COLO668 (cell line): Measurements from ENCODE around the gene SEC24A.
"Not testable (repeated sequence)": the region's sequence is repeated elsewhere in the genome, so short reads cannot be mapped to it uniquely, and the experiment has no call there.

Experiments
- DNase-seq: peaks from one replicate; lab custom pipeline; 2025; ENCODE audit not compliant: unreplicated experiment; lab: John Stamatoyannopoulos, UW

SEC24A gene

DNA sequence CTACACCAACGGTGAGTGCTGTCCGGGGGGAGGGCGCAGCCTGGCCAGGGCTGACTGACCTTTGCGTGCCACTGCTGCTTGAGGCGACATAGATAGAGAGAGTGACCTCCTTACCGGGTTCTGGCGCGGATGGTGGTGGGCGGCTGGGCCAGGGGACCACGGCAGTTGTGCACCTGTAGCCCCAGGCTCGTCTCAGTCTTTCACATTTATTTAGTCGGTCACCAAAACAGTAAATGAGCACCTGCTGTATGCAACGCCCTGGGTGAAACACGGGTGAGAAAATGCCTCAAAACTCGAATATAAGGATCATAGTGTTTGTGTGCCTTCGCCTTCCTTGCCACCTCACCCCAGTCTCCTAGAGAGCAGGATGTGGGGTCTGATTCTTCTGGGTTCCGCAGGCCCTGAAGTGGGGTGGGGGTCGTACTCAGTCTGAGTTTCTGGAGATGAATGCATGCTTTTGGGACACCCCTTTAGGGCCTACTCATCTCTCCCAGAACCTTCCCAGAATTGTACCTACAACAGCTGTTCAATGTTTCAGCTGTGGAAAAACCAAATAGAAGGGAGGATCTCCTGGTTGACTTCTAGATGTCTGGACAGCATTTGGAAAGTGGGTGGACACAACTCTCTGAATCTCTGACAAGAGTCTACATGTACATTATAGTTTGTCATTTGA, 714 bp downstream of the SEC24A start:
- no peak for DNase-seq

DNA sequence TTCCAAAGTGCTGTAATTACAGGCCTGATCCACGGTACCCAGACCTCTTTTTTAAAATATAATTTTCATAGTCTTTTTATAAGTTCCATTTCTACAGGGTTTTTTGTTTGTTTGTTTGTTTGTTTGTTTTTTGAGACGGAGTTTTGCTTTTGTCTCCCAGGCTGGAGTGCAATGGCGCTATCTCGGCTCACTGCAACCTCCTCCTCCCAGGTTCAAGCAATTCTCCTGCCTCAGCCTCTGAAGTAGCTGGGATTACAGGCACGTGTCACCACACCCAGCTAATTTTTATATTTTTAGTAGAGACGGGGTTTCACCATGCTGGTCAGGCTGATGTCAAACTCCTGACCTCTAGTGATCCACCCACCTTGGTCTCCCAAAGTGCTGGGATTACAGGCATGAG, 2.1 kb downstream of the SEC24A start:
- not testable (repeated sequence) for DNase-seq

DNA sequence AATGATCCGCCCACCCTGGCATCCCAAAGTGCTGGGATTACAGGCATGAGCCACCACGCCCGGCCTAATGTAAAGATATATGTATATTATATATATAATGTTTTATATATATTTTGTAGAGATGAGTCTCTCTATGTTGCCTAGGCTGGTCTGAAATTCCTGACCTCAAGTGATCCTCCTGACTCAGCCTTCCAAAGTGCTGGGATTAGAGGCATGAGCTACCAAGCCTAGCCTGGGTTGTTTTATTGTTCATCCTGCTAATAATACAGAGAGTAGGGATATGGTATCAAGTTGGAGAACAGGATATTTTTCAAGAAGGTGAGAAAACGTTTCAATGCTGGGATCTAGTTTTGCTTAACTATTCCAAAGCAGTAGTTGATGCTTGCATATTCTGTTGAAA, 2.9 kb downstream of the SEC24A start:
- DNase-seq: no peak

DNA sequence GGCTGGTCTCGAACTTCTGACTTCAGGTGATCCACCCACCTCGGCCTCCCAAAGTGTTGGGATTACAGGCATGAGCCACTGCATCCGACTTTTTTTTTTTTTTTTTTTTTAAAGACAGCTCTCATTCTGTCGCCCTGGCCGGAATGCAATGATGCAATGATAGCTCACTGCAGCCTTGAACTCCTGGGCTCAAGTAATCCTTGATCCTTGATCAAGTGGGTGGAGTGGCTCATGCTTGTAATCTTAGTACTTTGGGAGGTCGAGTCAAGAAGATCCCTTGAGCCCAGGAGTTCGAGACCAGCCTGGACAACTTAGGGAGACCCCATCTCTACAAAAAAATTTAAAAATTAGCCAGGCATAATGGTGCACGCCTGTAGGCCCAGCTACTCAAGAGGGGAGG, 8.1 kb downstream of the SEC24A start:
- DNase-seq: no peak

DNA sequence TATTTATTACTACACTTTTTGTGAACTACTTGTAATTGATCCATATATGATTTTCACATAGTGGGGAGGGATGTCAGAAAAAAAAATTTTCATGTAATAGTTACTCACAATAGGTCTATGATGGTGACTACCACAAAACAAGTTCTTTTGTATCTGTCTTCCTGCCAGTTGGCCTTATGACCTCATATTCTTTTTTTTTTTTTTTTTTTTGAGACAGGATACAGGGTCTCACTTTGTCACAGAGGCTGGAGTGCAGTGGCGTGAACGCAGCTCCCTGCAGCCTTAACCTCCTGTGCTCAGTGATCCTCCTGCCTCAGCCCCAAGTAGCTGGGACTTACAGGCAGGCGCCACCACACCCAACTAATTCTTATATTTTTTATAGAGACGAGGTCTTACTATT, 10.9 kb downstream of the SEC24A start:
- DNase-seq: no peak

DNA sequence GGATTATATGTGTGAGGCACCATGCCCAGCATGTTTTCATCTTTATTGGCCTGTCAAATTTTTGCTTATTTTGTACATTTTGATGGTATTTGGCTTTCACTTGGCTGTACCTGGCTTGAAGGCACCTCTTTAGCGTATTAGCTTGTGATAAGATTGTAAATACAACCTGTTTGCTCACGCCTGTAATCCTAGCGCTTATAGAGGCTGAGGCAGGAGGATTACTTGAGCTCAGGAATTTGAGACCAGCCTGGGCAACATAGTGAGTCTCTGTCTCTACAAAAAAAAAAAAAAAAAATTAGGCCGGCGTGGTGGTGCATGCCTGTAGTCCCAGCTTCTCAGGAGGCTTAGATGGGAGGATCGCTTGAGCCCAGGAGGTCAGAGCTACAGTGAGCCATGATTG, 11.3 kb downstream of the SEC24A start:
- no peak for DNase-seq

DNA sequence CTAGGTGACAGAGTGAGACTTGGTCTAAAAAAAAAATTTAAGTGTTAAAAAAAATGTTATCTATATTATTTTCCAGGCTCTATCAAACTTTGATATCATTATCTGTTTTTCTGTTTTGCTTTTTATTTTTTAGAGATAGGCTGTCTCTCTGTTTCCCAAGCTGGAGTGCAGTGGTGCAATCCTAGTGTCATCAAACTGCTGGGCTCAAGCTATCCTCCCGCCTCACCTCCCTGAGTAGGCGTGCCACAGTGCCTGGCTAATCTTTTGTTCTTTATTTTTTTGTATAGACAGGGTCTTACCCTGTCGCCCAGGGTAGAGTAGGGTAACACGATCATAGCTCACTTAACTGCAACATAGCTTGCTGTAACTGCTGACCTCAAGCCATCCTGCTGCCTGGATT, 14.4 kb downstream of the SEC24A start:
- no peak for DNase-seq

DNA sequence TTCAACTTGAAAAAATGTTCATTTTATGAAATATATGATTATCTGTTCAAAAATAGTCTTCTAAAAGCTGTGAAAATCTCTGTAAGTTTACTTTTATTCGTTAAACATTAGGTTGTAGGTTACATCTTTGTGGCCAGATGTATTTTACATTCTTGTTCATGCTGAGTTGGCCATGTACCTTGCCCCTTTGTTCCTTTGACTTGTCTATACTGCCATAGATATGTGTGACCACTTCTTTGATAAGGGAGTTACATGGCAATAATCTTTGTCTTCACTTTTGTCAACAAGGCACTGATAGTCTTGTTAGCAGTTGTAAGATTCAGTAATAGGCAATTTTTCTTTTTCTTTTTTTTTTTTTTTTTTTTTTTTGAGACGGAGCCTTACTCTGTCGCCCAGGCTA, 15.9 kb downstream of the SEC24A start:
- no peak for DNase-seq

DNA sequence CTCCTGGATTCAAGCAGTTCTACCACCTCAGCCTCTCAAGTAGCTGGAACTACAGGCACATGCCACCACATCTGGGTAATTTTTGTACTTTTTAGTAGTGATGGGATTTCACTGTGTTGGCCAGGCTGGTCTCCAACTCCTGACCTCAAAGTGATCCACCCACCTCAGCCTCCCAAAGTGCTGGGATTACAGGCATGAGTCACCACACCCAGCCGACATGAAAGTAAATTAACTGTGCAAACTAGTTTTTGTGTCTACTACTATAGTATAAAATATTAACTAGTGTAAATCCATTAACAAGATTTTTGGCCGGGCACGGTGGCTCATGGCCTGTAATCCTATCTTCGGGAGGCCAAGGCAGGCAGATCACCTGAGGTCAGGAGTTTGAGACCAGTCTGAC, 25.0 kb downstream of the SEC24A start:
- DNase-seq: not testable (repeated sequence)

DNA sequence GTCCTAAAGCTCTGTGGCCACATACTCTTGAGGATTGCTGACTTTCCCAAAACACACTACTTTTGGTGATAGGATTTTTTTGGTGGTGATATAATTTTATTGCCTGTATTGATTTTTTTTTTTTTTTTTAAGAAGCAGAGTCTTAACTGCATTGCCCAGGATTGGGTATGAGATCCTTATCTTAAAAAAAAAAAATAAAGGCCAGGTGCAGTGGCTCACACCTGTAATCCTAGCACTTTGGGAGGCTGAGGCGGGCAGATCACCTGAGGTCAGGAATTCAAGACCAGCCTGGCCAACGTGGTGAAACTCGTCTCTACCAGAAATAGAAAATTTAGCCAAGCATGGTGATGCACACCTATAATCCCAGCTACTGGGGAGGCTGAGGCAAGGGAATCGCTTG, 28.8 kb downstream of the SEC24A start:
- DNase-seq: not testable (repeated sequence)

DNA sequence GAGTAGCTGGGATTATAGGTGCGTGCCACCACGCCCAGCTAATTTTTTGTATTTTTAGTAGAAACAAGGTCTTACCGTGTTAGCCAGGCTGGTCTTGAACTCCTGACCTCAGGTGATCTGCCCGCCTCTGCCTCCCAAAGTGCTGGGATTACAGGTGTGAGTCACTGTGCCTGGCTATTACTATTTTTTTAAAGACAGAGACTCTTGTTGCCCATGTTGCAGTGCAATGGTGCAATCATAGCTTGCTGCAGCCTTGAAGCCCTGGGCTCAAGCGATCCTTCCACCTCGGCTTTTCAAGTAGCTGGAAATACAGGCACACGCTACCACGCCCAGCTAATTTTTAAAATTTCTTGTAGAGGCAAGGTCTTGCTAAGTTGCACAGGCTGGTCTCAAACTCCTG, 41.6 kb downstream of the SEC24A start:
- not testable (repeated sequence) for DNase-seq

DNA sequence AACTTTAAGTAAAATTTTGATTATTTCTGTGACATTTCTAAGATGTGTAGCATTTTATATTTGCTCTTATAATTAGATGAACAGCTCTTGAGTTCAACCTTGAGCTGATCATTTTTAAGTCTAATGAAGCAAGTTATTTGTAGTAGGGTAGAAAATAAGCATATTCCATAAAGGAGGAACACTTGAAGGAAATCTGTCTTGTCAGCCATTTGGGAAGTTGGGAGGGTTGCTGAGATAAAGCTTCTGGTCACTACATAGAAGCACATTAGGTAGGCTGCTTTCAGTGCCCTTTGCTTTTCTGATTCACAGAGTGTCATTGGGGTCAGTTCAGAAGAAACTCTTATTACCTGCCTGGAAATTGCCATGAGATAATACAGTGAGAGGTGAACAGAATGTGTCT, 44.1 kb downstream of the SEC24A start:
- no peak for DNase-seq

DNA sequence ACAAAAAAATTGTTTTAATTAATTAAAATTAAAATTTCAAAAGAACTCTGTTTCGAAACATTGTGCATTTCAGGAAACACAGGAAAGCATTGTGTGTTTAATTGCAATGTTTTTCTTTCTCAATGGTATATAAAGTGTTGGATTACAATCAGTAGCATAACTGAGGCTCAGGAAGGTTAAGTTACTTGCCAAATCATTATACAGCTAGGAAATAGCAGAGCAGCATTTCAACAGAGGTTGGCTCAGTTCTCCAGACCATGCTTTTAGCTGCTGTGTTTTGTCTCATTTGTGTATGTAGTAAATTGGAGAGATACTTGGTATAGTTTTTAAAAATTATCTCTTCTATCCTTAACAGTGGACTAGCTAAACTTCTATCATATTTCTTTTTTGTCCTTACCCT, 59.7 kb downstream of the SEC24A start:
- no peak for DNase-seq

DNA sequence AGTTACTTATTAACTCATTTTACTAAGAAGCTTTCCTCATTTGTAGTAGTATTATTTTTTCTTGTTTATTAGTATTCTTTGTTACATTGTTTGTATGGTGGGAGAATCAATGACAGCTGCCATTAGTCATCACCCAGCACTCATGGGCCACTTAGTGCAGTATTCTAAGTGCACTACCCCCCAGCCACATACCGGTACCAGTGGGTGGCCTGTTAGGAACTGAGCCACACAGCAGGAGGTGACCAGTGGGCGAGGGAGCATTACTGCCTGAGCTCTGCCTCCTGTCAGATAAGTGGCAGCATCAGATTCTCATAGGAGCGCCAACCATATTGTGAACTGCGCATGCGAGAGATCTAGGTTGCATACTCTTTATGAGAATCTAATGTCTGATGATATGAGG, 65.5 kb downstream of the SEC24A start:
- no peak for DNase-seq

DNA sequence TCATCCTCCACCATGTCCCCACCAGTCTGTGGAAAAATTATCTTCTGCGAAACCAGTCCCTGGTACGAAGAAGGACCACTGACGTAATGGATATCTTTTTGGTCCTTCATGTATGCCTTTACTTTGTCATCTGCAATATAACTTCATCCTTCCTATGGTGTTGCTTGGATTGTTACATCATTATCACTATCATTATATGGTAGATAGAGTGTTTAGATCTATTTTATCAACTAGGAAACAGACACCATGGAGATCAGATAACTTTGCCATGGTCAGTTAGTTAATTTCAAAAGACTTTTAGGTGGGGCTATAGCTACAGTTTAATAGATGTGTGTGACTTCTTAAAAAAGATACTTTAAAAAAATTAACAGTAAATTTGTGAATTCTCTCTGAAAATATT, 66.0 kb downstream of the SEC24A start:
- DNase-seq: no peak

DNA sequence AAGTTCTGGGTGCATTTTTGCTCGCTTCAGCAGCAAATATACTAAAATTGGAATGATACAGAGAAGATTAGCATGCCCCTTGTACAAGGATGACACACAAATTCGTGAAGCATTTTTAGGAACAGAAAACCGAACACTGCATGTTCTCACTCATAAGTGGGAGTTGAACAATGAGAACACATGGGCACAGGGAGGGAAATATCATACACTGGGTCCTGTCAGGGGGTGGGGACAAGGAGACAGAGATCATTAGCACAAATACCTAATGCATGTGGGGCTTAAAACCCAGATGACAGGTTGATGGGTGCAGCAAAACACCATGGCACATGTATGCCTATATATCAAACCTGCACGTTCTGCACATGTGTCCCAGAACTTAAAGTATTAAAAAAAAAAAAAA, 66.9 kb downstream of the SEC24A start:
- not testable (repeated sequence) for DNase-seq

DNA sequence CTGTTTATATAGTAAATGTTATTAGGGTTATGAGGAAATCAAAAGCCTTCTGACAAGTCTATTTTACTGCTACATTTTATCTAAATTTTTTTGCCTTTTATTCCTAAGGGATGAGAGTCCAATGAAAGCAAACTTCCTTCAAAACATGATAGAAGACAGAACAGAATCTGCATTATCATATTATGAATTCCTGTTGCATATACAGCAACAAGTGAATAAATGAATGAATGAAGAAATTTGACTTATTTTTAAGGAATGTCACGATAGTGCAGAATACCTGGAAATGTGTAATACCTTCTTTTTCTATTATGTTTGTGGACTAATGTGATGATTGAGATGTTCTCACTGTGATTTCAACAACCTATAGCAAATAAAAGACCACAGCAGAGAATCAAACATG, 76.3 kb downstream of the SEC24A start:
- no peak for DNase-seq

DNA sequence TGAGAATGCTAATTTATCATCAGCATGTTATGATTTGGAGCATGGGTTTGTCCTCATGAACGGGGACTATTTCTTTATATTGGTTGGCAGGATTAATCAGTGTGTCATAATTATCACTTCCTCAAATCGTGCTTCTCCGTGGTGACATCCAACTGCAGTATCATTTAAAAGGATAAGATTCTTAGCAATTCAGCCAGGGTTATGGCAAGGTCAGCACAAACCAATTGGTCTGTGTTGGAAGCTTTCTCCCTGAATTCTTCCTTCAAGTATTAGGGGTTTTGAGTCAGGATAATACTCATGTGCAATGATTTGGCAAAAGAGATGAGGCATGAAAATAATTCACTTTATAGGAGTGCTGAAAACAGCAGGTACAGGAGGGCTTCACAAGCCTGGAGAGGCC, 84.2 kb downstream of the SEC24A start:
- DNase-seq: no peak

DNA sequence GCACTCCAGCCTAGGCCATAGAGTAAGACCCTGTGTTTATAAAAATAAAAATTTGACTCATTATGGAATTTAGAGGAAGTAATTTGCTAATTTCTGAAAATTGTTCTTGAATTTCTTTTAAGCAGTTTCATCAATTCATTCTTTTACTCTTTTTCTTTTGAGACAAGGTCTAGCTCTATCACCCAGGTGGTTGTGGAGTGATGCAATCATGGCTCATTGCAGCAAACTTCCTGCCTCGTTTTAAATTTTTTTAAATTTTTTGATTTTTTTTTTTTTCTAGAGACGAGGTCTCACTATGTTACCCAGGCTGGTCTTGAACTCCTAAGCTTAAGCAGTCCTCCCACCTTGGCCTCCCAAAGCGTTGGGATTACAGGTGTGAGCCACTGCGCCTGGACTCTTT, 86.7 kb downstream of the SEC24A start:
- no peak for DNase-seq

DNA sequence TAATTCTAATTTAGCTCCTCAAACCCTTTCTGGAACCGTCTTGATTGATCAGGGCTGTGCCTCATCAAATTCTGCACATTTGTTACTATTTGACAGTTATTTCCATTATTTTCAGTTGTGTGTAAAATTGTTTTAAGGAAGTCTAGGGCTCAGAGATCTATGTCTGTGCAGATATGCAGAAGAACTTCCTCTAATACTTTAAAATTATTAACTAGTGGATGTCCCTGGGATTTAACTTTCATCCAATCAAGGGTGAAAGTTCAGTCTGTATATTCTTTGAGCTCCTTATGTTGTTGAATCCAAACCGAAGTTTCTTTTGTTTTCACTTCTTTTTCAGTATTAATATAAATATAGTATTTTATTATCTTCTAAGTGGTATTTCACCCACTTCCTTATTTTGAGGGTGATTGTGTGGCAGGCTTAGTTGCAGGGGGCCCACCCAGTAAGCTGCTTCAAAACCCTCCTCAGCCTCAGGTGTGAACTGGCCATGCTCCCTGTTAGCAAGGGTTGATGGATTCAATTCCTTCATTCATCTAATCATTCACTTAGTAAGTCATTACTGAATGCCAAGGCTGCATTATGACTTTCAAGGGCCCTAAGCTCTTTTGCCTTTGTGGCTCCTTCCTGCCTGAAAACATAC, 87.7 kb downstream of the SEC24A start:
- DNase-seq: no peak

DNA sequence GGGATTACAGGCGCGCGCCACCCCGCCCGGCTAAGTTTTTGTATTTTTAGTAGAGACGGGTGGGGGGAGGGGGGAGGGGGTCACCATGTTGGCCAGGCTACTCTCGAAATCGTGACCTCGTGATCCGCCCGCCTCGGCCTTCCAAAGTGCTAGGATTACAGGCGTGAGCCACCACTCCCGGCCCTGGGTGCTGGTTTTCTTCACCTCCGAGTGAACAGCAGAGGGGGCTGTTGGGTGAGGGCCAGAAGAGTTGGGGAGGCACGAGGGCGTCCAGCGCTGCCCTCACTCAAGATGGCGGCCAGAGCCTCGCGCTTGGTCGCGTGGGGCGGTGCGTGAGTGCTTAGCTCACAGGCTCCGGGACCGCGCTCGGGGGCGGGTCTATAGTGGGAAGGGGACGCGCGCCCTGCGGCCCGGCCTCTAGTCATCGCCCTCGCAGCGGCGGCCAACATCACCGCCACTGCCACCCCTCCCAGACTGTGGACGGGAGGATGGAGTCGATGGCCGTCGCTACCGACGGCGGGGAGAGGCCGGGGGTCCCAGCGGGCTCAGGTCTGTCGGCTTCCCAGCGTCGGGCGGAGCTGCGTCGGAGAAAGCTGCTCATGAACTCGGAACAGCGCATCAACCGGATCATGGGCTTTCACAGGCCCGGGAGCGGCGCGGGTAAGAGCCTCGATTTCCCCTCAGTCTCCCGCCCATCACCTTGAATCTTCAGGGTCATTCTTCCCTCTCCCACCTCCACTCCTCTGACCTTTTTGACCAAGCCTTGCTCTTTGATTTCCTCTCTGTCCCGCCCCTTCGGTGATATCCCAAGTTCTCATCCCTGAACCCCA, 89.8 kb downstream of the SEC24A start, which contains the start of gene CAMLG:
TSS of gene CAMLG (plus strand) at position 416 of the 830 bp plus-strand sequence. CDS start at position 489, 73 bp downstream.
- DNase-seq: peak; percentile 96
